Endothelial cell of umbilical vein (primary cell): ENCODE data around the gene SPG21. TPM values are rescaled to one million over a fixed set of nuclear protein-coding genes. Genes with fewer than 3 reads are reported as not detected.

Experiments
- BruUV-seq: library from RNA; stranded (reverse); fragments of 400-500 nt; replicated peaks from 2 replicates; lab custom pipeline; 2021; lab: Mats Ljungman, UMichigan
- CTCF ChIA-PET: fragments of 300-600, 350-600 bp; sonication (Branson Sonifier 250); formaldehyde crosslinking; loops from one replicate; lab custom pipeline; 2021; ENCODE audit warnings: antibody characterized with exemption, inconsistent platforms; lab: Charles Lee
- POLR2A ChIA-PET: fragments of 300-600, 350-600 bp; sonication (Branson Sonifier 250); formaldehyde crosslinking; loops from one replicate; lab custom pipeline; 2021; ENCODE audit warnings: antibody characterized with exemption, inconsistent platforms; lab: Charles Lee
- DNase-seq: peaks from one replicate; pipeline ENCODE4 v3.0.0-alpha.2; 2011; ENCODE audit warnings: low read depth, low spot score
- FAIRE-seq: peaks from 2 replicates; lab custom pipeline; 2011; peaks lifted over from hg19 to GRCh38; lab: Jason Lieb, UNC
- H2AFZ ChIP-seq: 2 replicates; pipeline ENCODE4 v1.6.0; 2012; ENCODE audit warnings: low read depth, low read length, control low read depth, inconsistent platforms
- H3K27ac ChIP-seq: 2 replicates; pipeline ENCODE4 v1.5.1; 2011; ENCODE audit warnings: low read depth, mild to moderate bottlenecking, control low read depth, low read length, moderate library complexity; ENCODE audit not compliant: insufficient read depth
- H3K27me3 ChIP-seq, 2 experiments: 2 replicates each; pipeline versions ENCODE4 v1.6.0 to v1.6.1; 2011; ENCODE audit warnings: low read length in 2 of 2, mixed read lengths in 1 of 2; ENCODE audit not compliant: control insufficient read depth in 2 of 2, insufficient read depth in 2 of 2
- H3K36me3 ChIP-seq, 2 experiments: 2 replicates in 1 of 2; 3 replicates in 1 of 2; pipeline ENCODE4 v1.5.1; 2011; ENCODE audit warnings: low read length in 2 of 2, mild to moderate bottlenecking in 1 of 2, moderate library complexity in 1 of 2; ENCODE audit not compliant: control insufficient read depth in 2 of 2, insufficient read depth in 2 of 2; ENCODE audit errors: extremely low read depth in 1 of 2
- H3K4me1 ChIP-seq: 3 replicates; pipeline ENCODE4 v1.5.1; 2011; ENCODE audit warnings: mild to moderate bottlenecking, low read length; ENCODE audit not compliant: control insufficient read depth, insufficient read depth; ENCODE audit errors: extremely low read depth
- H3K4me2 ChIP-seq: 2 replicates; pipeline ENCODE4 v1.6.1; 2011; ENCODE audit warnings: low read length, control low read depth, mixed read lengths; ENCODE audit not compliant: insufficient read depth
- H3K4me3 ChIP-seq, 3 experiments: fragments of 200-600 bp in 1 of 3; sonication (generic), shearing (Covaris generic) in 1 of 3; replicated peaks in 1 of 3; 2 replicates each; pipeline ENCODE4 v1.5.1; 2011 to 2016; ENCODE audit warnings: control low read depth in 3 of 3, low read length in 3 of 3, mild to moderate bottlenecking in 2 of 3, inconsistent platforms in 1 of 3, low read depth in 1 of 3, moderate library complexity in 1 of 3; ENCODE audit not compliant: insufficient read depth in 1 of 3
- H3K79me2 ChIP-seq: 2 replicates; pipeline ENCODE4 v1.6.0; 2012; ENCODE audit warnings: low read length, inconsistent platforms; ENCODE audit not compliant: control insufficient read depth, insufficient read depth
- H3K9ac ChIP-seq: replicated peaks from 2 replicates; pipeline ENCODE3; 2011; ENCODE audit warnings: low read length, control low read depth; ENCODE audit not compliant: insufficient read depth; ENCODE audit errors: extremely low read depth
- H3K9me1 ChIP-seq: replicated peaks from 3 replicates; pipeline ENCODE4 v1.6.0; 2011; ENCODE audit warnings: mild to moderate bottlenecking, low read length; ENCODE audit not compliant: control insufficient read depth, insufficient read depth; ENCODE audit errors: extremely low read depth
- H3K9me3 ChIP-seq: replicated peaks from 2 replicates; pipeline ENCODE4 v1.5.1; 2012; ENCODE audit warnings: low read length, inconsistent platforms; ENCODE audit not compliant: control insufficient read depth, insufficient read depth
- H4K20me1 ChIP-seq: replicated peaks from 2 replicates; pipeline ENCODE3; 2011; ENCODE audit warnings: mild to moderate bottlenecking, low read length; ENCODE audit not compliant: control insufficient read depth, insufficient read depth; ENCODE audit errors: extremely low read depth
- EZH2 ChIP-seq: IDR thresholded peaks from 2 replicates; pipeline ENCODE4 v1.6.1; 2012; ENCODE audit warnings: borderline replicate concordance, low read depth, mild to moderate bottlenecking, moderate library complexity, low read length, inconsistent platforms; ENCODE audit not compliant: severe bottlenecking
- GATA2 ChIP-seq: IDR thresholded peaks from 2 replicates; pipeline ENCODE4 v1.7.0; 2011; ENCODE audit warnings: low read depth, mild to moderate bottlenecking, moderate library complexity, mixed read lengths, low read length; ENCODE audit not compliant: insufficient read length, insufficient read depth
- JUN ChIP-seq: IDR thresholded peaks from 2 replicates; pipeline ENCODE4 v1.6.1; 2011; ENCODE audit warnings: borderline replicate concordance, low read depth; ENCODE audit not compliant: insufficient read length, insufficient read depth
- POLR2A ChIP-seq: IDR thresholded peaks from 2 replicates; pipeline ENCODE4 v1.6.1; 2012; ENCODE audit warnings: low read depth, mild to moderate bottlenecking, control low read depth, low read length
- dilution Hi-C: fragments of 300-500 bp; cut with MboI; formaldehyde crosslinking; loops from one replicate; pipeline ENCODE4 v1.15.0; 2019; ENCODE audit warnings: low sequenced_read_pairs; ENCODE audit not compliant: extremely low pct_ligation_motif_present
- intact Hi-C: fragments of 100-400 bp; cut with micrococcal nuclease; formaldehyde crosslinking; loops from one replicate; pipeline ENCODE4 v1.10.0; 2022
- polyA plus RNA-seq, 4 experiments: library from polyadenylated mRNA; depleted of rRNA in 3 of 4; stranded (reverse) in 3 of 4; unstranded in 1 of 4; fragments of >200 nt; gene quantifications; 2 replicates each; pipeline versions ENCODE4 v1.2.1 to v1.2.3, GENCODE V29; 2011 to 2012; ENCODE audit warnings: missing spikeins in 1 of 4
- total RNA-seq: library from RNA; stranded (reverse); gene quantifications from 2 replicates; pipeline ENCODE4 v1.2.3, GENCODE V29; 2021

The SPG21 gene
- total and polyA plus RNA-seq, 2 donors (not counting 3 experiments of a cell fraction or from before 2014, with no cell fraction given) = 70.2 to 82.5 TPM

GRCh38 chr15:64930778-64931371 lies 58.8 kb downstream of the SPG21 start:
- no peak overlapping the region for H3K9ac ChIP-seq
- intact Hi-C loops (no loop called here), dilution Hi-C loops (no loop called here)
- no peaks in the 10 kb centered on the region for H3K36me3 ChIP-seq
- peak; percentile 78 for FAIRE-seq
- H3K27me3 ChIP-seq = no peaks in the 10 kb centered on the region
- H4K20me1 ChIP-seq = no peaks in the 10 kb centered on the region
- H3K79me2 ChIP-seq = no peaks in the 10 kb centered on the region
- H3K9me1 ChIP-seq = no peaks in the 10 kb centered on the region
- POLR2A ChIA-PET = no interaction called here
- peak overlapping the region; percentile 27 for H3K4me2 ChIP-seq
- H3K4me1 ChIP-seq = peaks cover 11% of the 10 kb centered on the region
- no peaks in the 10 kb centered on the region for H3K9me3 ChIP-seq
- H2AFZ ChIP-seq = peak overlapping the region; percentile 72
- CTCF ChIA-PET = interaction anchor here (0.7 to 0.8 kb wide), 2 partner anchors 25 to 95 kb away, joined by 3 to 4 read pairs; no protein-coding TSS in a partner anchor
- BruUV-seq = no TSS peak
- peak; percentile 44 for DNase-seq
- TF ChIP-seq JUN = peak; percentile 10
- no peak for TF ChIP-seq EZH2
- TF ChIP-seq GATA2 = no peak
- H3K4me3 ChIP-seq = no peak overlapping the region
- H3K27ac ChIP-seq = no peak overlapping the region

- dilution Hi-C loops = no loop called here
- no peaks in the 10 kb centered on the region for H3K9me3 ChIP-seq
- no peaks in the 10 kb centered on the region for H4K20me1 ChIP-seq
- no TSS peak for BruUV-seq
- no peaks in the 10 kb centered on the region for H3K79me2 ChIP-seq
- no peaks in the 10 kb centered on the region for H3K27me3 ChIP-seq
- ChIA-PET CTCF (no interaction called here), POLR2A (no interaction called here)
- no peak overlapping the region for H3K4me3 ChIP-seq
- FAIRE-seq (no peak), DNase-seq (no peak)
- no peak overlapping the region for H2AFZ ChIP-seq
- H3K36me3 ChIP-seq = no peaks in the 10 kb centered on the region
- H3K9ac ChIP-seq = no peak overlapping the region
- no peak overlapping the region for H3K4me2 ChIP-seq
- H3K27ac ChIP-seq = no peak overlapping the region
- intact Hi-C loops = no loop called here
- TF ChIP-seq GATA2 (no peak), POLR2A (no peak), EZH2 (no peak)
- no peaks in the 10 kb centered on the region for H3K9me1 ChIP-seq
- H3K4me1 ChIP-seq = peaks cover 11% of the 10 kb centered on the region
Measured at GRCh38 chr15:64930019-64930652, 59.6 kb downstream of the SPG21 start.
